Measurements from ENCODE around the gene SDC1.

SDC1 gene

GRCh38 chr2:20222769-20223406 lies 2.0 kb downstream of the SDC1 start:
- H3K4me3 ChIP-seq (ENCODE audit: control insufficient read depth, low read depth, low read length): no peak overlapping the region
- no peak for DNase-seq (ENCODE audit: low read depth)
- no peak for TF ChIP-seq CTCF (conservative IDR thresholded peaks at IDR 0.05; ENCODE audit: control insufficient read depth, insufficient read depth, low read depth, low read length)

- H3K4me3 ChIP-seq (ENCODE audit: control insufficient read depth, low read depth, low read length): no peak overlapping the region
- no peak for TF ChIP-seq CTCF (conservative IDR thresholded peaks at IDR 0.05; ENCODE audit: control insufficient read depth, insufficient read depth, low read depth, low read length)
- DNase-seq (ENCODE audit: low read depth): no peak
Observed at GRCh38 chr2:20222014-20222768, 2.7 kb downstream of the SDC1 start.

DNA sequence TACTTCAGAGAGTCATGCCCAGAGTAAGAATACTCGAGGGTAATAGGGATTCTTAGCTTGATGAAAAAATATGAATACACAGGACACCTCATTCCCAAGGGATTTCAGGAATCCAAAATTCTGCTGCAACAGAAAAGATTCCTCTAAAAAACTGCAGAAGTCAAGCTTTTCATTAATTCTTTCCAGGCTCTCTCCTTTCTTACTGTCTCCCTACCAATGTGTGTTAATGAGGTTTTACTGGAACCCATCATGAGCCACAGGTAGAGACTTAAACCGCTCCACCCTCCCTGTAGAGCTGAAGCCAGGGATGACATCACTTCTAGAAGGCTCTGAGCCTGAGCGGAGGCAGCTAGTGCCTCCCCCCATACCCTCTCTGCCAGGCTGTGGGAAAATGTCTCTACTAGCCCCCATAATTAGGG lies 3.4 kb downstream of the SDC1 start:
- no peak for TF ChIP-seq CTCF (conservative IDR thresholded peaks at IDR 0.05; ENCODE audit: control insufficient read depth, insufficient read depth, low read depth, low read length)
- DNase-seq (ENCODE audit: low read depth): peak; percentile 39
- H3K4me3 ChIP-seq (ENCODE audit: control insufficient read depth, low read depth, low read length): no peak overlapping the region

GRCh38 chr2:20220806-20221554 lies 4.0 kb downstream of the SDC1 start:
- no peak overlapping the region for H3K4me3 ChIP-seq (ENCODE audit: control insufficient read depth, low read depth, low read length)
- no peak for TF ChIP-seq CTCF (conservative IDR thresholded peaks at IDR 0.05; ENCODE audit: control insufficient read depth, insufficient read depth, low read depth, low read length)
- no peak for DNase-seq (ENCODE audit: low read depth)

DNA sequence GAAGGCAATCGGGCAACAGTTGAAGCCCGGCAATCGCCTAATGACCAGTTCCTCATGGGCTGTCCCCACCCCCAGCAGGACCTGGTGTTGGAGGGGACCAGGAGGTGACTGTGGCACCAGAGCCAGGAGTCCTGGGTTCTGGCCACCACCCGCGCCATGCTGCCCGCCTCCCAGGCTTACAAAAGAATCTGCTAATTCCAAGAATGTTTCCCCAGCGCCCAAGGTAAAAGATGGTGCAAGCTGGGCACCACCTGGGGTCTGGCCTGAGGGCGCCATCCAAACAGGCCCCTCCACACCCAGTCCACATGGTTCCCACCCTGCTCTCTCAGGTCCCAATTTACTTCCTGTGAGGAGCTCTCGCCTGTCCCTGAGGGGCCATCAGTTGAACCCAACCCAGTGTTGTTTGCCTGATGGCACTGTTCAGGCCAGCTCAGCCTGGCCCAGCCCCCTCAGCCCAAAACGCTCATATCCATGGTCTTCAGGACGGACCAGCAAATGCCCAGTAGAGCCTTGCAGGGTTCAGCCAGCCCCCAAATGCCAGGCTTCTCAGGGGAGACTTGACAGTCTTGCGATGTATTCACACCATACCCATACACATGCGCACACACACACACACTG lies 5.1 kb downstream of the SDC1 start:
- TF ChIP-seq CTCF (conservative IDR thresholded peaks at IDR 0.05; ENCODE audit: control insufficient read depth, insufficient read depth, low read depth, low read length): no peak
- DNase-seq (ENCODE audit: low read depth): no peak
- H3K4me3 ChIP-seq (ENCODE audit: control insufficient read depth, low read depth, low read length): no peak overlapping the region

Measured in fibroblast of mammary gland (primary cell).